CD4-positive, alpha-beta T cell treated with Interleukin-6 at 100 ng/mL for 8 hours (primary cell): ENCODE results near the gene PID1.

Experiments
- DNase-seq: peaks from one replicate; pipeline ENCODE4 v3.0.0-alpha.2; 2020; ENCODE audit warnings: mixed read lengths, low spot score

Gene PID1

GRCh38 chr2:229071292-229071976 lies 199.7 kb downstream of the PID1 start:
- no peak for DNase-seq

DNA sequence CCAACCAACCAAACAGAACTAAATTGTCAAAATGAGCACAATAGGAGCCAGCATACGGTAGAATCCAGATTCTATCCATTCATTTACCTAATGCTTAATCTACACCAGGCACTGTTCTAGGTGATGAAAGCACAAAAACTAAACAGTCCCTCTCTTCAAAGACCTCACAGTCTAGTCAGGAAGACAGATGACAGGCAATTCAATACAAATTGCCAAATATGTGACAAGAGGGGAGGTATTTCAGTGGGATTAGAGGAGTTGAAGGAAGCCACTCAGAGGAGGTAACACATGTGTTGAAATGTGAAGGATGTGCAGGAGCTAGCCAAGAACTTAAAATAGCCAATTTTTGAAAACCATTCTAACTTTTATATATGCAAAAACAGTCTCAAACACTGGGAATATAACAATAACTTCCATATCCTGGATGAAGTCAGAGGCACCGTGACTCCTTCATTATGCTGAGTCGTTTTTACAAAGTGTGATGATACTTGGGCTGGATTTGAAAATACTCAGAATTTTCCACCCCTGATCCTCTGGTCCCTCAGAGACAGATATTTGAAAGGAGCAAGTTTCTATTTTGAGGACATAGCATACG lies 204.9 kb downstream of the PID1 start:
- DNase-seq, result no peak

DNA sequence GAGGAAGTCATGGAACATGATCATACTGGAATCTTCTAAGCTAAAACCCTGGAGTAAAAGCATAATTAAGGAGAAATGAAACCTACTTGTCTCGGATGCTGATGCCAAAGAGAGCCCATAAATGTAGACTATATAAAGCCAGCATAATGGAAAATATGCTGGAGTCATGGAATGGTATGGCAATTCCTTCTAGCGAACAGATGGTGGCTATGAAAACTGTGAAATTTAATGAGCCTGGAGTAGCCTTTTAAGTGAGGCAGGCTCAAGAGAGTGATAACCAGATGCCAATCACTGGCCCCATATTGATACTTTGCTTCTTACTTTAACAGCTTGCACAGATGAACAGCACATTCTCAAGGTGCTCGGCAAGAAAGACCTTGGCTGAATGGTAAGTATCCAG lies 206.3 kb downstream of the PID1 start:
- no peak for DNase-seq

GRCh38 chr2:229060147-229060546 lies 210.9 kb downstream of the PID1 start:
- DNase-seq, result no peak

- DNase-seq, result no peak
Measured at GRCh38 chr2:229059331-229060033, 211.6 kb downstream of the PID1 start.

DNA sequence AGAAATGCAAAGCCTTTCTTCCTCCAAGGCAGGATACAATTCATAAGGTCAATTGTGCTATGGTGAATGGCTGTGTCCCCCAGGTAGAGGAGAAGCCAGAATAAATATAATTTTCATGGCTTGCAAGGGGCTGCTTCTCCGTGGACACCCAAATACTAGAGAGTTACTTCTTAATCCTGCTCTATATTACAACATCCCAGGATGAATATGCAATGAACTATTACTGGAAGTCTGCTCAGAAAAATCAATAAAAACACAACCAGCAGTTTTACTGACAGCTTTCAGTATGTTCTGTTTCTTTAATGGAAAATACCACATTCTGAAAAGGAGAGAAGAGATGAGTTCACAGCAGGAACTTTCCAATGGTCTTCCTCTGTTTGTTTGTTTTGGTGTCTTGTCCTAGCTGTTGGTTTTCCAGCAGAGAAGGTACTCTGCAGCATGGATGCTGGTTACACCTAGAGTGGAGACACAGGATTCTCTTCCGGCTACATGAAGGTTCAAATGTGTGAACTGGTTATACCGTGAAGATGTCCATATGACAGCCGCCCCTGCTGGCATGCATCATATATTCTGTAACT lies 213.0 kb downstream of the PID1 start:
- DNase-seq, result no peak

DNA sequence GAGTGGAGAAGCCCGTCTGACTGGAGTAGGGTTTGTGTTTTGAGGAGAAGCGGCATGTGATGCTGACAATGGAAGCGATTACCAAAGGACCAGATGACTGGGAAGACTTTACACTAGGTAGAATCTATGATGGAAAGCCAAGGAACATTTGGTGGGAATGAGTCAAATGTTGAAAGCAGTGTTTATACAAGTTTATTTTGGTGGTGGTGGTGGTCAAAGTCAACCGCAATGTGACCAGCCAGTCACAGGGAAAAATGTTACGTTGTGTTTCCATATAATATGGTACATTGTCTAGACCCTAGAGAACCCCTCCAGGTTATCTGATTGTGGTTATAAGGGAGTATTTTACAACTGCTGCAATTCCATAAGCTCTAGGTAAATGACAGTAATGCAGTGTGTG lies 216.8 kb downstream of the PID1 start:
- DNase-seq, result no peak

GRCh38 chr2:229051798-229052197 lies 219.3 kb downstream of the PID1 start:
- no peak for DNase-seq

GRCh38 chr2:229050133-229050532 lies 221.0 kb downstream of the PID1 start:
- DNase-seq, result no peak

GRCh38 chr2:229048134-229048533 lies 223.0 kb downstream of the PID1 start:
- DNase-seq, result no peak

DNA sequence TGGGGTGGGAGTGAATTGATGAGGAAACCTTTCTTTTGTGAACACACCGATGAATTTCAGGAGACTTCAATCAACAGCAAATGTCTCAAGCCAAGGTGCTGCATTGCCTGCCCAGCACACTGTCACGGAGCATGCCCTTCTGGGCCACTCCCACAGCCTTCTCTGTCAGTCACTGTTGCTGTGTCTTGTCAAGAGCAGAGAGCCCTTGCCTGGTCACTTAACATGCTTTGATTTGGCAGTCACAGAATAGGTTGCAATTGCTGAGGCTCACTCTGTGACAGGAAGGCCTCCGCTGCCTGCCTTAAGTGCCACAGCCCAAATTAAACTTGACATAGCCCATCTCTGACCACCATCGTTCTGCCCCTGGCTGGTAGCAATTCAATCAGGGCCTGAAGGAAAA lies 225.4 kb downstream of the PID1 start:
- no peak for DNase-seq

- no peak for DNase-seq
Measured at GRCh38 chr2:229044581-229044980, 226.5 kb downstream of the PID1 start.

DNA sequence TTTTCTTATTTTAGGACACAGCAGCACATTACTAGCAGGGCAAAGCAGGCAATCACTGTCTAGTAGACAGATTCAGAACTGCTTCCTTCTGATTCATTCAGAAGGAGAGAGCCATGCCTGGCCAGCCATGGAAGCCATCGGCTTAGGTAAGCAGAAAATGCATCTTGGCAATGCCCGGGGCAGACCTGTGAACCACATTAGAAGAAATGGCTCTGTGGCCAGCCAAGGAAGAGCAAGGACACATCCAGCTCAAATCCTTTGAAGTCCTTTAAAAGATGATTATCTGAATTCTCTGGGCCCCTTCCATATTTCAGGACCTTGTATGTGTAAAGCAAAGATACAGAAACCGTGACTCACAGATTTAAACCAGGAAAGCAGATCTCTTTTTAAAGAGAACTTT lies 227.4 kb downstream of the PID1 start:
- no peak for DNase-seq

- DNase-seq, result no peak
Measured at GRCh38 chr2:229042349-229042748, 228.7 kb downstream of the PID1 start.

DNA sequence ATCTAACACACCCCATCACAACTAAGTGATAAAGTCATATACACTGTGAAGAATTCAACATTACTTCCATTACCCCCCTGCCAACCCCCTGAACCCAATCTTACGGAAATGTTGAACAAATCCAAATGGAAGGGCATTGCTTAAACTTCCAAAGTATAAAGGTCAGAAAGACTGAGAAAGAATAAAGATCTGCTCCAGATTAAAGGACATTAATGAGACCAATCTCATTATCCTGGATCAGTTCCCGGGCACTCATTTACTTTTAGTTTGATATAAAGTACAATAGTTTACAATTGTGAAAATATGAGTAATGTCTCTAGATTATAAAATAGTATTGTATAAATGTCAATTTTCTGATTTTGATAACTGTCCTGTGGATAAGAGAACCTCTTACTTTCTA lies 229.4 kb downstream of the PID1 start:
- no peak for DNase-seq

DNA sequence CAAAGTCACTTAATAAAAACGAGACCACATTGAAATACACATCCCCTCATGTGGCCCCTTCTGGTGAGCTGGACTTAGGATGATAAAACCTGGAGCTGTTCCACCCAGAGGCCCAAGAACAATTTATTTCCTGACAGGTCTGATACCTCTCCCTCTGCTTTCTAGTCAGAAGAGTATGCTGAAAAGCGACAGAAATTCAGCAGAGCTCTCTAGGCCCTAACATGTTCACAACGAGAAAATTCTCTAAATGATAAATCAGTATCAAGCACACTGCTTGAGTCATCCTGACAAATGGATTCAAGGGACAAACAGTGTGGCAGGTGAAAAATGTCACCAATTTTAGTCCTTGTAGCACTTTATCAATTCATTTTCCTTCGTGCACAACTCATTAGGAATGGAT lies 233.5 kb downstream of the PID1 start:
- DNase-seq, result no peak

- DNase-seq, result no peak
Measured at GRCh38 chr2:229033816-229034215, 237.3 kb downstream of the PID1 start.

DNA sequence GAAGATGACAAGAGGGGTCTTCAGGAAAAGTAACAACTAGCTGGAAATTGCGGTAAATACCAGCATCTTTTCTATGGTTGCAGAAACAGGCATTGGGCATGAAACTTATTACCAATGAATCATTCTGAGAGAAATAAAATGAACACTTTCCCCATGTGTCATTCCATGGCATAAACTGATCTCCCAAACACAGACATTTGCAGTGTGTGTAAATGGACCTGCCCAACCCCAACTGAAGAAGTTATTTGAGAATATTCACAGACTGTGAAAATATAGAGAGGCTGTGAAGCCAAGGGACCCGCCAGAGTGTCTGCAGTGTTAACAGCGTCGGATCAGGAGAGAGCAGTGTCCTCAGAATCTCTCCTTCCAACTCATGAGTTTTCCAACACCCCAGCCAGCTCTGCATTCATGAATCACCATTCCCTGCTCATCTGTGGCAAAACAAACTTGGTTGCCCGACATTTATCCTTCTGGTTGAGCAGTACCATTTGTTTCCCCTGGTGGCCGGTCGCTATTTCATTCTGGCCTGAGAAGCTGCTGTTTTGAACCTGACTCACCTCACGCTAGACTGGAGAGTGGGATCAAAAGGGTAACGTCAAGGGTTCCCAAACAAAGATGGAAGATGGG lies 238.4 kb downstream of the PID1 start:
- no peak for DNase-seq

DNA sequence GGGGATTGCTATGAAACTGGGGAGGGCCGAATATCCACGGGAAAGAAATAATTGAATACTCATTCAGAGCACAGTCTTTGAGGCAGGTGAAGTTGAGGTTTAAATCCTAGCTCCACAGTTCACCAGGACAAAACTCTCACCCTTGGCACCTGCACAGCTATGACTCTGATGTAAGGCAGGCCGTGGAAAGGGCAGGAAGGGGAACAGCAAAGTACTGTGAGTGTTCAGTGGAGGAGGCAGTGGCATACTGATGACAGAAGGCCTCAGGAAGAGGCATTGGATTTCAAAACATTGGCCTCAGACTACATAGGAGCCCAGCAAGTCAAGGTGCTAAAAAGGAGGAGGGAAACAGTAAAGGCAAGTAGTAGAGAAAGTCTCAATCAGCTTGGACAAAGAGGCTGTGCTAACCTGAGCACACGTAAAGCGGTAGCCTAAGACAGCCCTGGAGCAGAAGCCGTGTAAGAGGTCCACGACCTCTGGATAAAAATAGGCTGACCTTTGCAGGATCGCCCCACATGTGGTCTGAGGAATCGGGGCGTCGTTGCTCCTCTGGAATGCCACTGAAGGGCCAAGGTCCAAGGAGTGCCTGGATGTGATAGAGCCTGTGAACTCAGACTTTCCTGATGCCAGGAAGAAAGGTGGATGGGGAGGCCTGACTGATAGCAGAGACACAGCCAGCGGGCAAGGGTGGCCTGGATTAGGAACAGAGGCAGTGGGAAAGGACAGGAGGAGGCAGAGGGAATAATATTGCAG lies 243.6 kb downstream of the PID1 start:
- no peak for DNase-seq

- DNase-seq, result no peak
Measured at GRCh38 chr2:229025653-229026052, 245.4 kb downstream of the PID1 start.

GRCh38 chr2:229022652-229023051 lies 248.4 kb downstream of the PID1 start:
- no peak for DNase-seq

- DNase-seq, result no peak
Measured at GRCh38 chr2:229022071-229022470, 249.0 kb downstream of the PID1 start.
